C4-2B (cell line): ENCODE data around the gene SAMHD1.

Experiments used
- CTCF ChIP-seq: fragments of 450-650 bp; conservative IDR thresholded peaks from 2 replicates; pipeline ENCODE4 v1.5.1; 2017; ENCODE audit warnings: mild to moderate bottlenecking
- ZFX ChIP-seq: fragments of 450-650 bp; IDR thresholded peaks from 2 replicates; pipeline ENCODE4 v1.6.1; 2017

GRCh38 chr20:36904690-36905089 is 46.8 kb downstream of the SAMHD1 start:
- TF ChIP-seq CTCF, result no peak
- no peak for TF ChIP-seq ZFX
